Stimulated activated CD8-positive, alpha-beta memory T cell treated with anti-CD3 and anti-CD28 coated beads, Interleukin-15, amount 100 ng/mL, for 1 hour (primary cell): Measurements from ENCODE around the gene ADAMTSL4.
"Not testable (repeated sequence)": the region's sequence is repeated elsewhere in the genome, so short reads cannot be mapped to it uniquely, and the experiment has no call there.

ENCODE experiments used
- DNase-seq: peaks from one replicate; pipeline ENCODE4 v3.0.0-alpha.2; 2020; ENCODE audit warnings: low read depth

ADAMTSL4 gene

GRCh38 chr1:150555198-150555970 lies 6.2 kb downstream of the ADAMTSL4 start:
- DNase-seq = no peak

- DNase-seq = no peak
Observed at GRCh38 chr1:150555971-150556865, 7.0 kb downstream of the ADAMTSL4 start.

- no peak for DNase-seq
Observed at GRCh38 chr1:150557065-150557600, 7.9 kb downstream of the ADAMTSL4 start.

GRCh38 chr1:150557813-150558212 lies 8.6 kb downstream of the ADAMTSL4 start:
- DNase-seq = no peak

- DNase-seq = no peak
Observed at GRCh38 chr1:150558303-150558704, 9.1 kb downstream of the ADAMTSL4 start.

- DNase-seq = no peak
Observed at GRCh38 chr1:150558761-150559655, 9.8 kb downstream of the ADAMTSL4 start.

- DNase-seq = no peak
Observed at GRCh38 chr1:150559656-150560010, 10.4 kb downstream of the ADAMTSL4 start.

- peak; percentile 49 for DNase-seq
Observed at GRCh38 chr1:150560011-150560438, 10.8 kb downstream of the ADAMTSL4 start.

- peak; percentile 73 for DNase-seq
Observed at GRCh38 chr1:150560576-150561253, 11.5 kb downstream of the ADAMTSL4 start.

GRCh38 chr1:150561254-150561973 lies 12.2 kb downstream of the ADAMTSL4 start:
- DNase-seq = no peak

GRCh38 chr1:150561974-150562445 lies 12.8 kb downstream of the ADAMTSL4 start:
- DNase-seq = peak; percentile 76

- DNase-seq = no peak
Observed at GRCh38 chr1:150562446-150563339, 13.5 kb downstream of the ADAMTSL4 start.

GRCh38 chr1:150563340-150564038 lies 14.3 kb downstream of the ADAMTSL4 start:
- DNase-seq = no peak

GRCh38 chr1:150564051-150564991 lies 15.1 kb downstream of the ADAMTSL4 start:
- DNase-seq = no peak

- not testable (repeated sequence) for DNase-seq
Observed at GRCh38 chr1:150565240-150565991, 16.2 kb downstream of the ADAMTSL4 start.

GRCh38 chr1:150566589-150567340 lies 17.6 kb downstream of the ADAMTSL4 start:
- DNase-seq = no peak
